ENCODE results near the gene RSPRY1.

Gene RSPRY1

GRCh38 chr16:57231821-57232350, 45.8 kb downstream of the RSPRY1 start:
- no peak for DNase-seq (ENCODE audit: low spot score)
- TF ChIP-seq CTCF (IDR thresholded peaks at IDR 0.05; ENCODE audit: extremely low read depth, missing control alignments): no peak

- DNase-seq (ENCODE audit: low spot score): no peak
- TF ChIP-seq CTCF (IDR thresholded peaks at IDR 0.05; ENCODE audit: extremely low read depth, missing control alignments): no peak
These were observed 48.0 kb downstream of the RSPRY1 start for GRCh38 chr16:57233944-57234706.

GRCh38 chr16:57234707-57235092, 48.6 kb downstream of the RSPRY1 start:
- no peak for DNase-seq (ENCODE audit: low spot score)
- TF ChIP-seq CTCF (IDR thresholded peaks at IDR 0.05; ENCODE audit: extremely low read depth, missing control alignments): no peak

- no peak for TF ChIP-seq CTCF (IDR thresholded peaks at IDR 0.05; ENCODE audit: extremely low read depth, missing control alignments)
- no peak for DNase-seq (ENCODE audit: low spot score)
These were observed 49.2 kb downstream of the RSPRY1 start for GRCh38 chr16:57235128-57236021.

- no peak for DNase-seq (ENCODE audit: low spot score)
- no peak for TF ChIP-seq CTCF (IDR thresholded peaks at IDR 0.05; ENCODE audit: extremely low read depth, missing control alignments)
These were observed 49.9 kb downstream of the RSPRY1 start for GRCh38 chr16:57236022-57236350.

GRCh38 chr16:57238682-57239081, 52.6 kb downstream of the RSPRY1 start:
- no peak for TF ChIP-seq CTCF (IDR thresholded peaks at IDR 0.05; ENCODE audit: extremely low read depth, missing control alignments)
- no peak for DNase-seq (ENCODE audit: low spot score)

- no peak for DNase-seq (ENCODE audit: low spot score)
- no peak for TF ChIP-seq CTCF (IDR thresholded peaks at IDR 0.05; ENCODE audit: extremely low read depth, missing control alignments)
These were observed 53.0 kb downstream of the RSPRY1 start for GRCh38 chr16:57239107-57239506.
